HG03108 (cell line): Measurements from ENCODE around the gene BMP7.

Source experiments
- ATAC-seq: cut with Tn5 transposase; IDR thresholded peaks from one replicate; pipeline ENCODE4 v1.9.1; 2021; ENCODE audit warnings: moderate library complexity; ENCODE audit not compliant: unreplicated experiment

Gene BMP7

DNA sequence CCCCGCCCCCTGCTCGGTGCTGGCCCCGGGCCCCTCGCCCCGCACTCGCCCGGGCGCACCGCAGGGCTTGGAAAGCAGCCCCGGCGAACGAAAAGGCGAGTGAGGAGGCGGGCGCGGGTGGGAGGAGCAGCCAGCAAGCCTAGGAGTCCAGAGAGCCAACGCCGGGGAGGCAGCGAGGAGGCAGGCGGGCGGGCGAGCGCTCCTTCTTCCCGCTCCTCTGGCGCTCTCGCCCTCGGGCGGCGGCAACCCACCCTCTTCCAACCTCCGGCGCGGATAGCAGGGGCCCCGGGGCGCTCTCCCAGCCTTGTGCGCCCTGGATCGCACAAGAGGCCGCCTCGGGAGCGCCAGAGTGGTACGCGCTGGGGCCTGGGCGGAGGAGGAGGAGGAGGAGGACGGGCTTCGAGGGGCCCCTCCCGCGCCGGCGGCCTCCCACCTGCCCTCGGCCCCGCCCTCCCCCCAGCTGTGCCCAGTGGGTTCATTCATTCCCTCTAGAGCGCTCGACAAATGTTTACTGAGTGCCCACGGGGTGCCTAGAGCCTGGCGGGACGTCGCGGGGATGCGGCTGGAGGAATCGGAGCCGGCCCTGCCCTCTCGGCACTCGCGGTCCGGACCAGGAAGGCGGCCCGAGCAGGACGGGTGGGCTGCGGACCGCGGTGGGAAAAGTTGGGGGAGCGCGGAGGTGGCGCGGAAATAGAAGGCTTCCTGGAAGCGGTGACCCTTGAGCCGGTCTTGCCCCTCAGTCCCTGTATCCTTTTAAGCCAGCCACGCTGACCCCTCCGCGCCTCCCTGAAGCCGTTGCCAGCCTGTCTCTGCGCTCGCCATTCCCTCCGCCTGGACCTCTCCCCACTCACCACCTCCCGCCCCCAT lies at the start of gene BMP7:
TSS of gene BMP7 (minus strand) at position 351 of the 867 bp plus-strand sequence. CDS start 519 bp downstream, outside the sequence.
- ATAC-seq = no peak

DNA sequence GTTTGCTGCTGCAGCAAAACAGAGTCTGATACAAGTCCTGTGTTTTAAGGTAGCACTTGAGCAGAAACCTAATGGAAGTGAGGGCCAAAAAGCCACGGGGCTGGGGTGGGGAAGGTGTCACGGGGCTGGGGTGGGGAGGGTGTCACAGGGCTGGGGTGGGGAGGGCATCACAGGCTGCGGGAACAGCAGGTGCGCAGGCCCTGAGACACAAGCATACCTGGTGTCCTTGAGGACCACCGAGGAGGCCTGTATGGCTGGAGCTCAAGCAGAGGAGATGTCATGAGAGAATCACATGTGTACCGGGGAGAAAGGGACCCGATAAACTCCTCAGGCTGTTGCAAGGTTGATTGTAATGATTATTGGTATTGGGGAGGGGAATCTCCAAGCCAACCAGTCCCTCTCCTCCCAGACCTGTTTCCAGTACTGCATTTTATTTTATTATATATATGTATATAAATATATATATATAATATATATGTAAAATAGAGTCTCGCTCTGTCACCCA lies 49.6 kb upstream of the BMP7 start:
- ATAC-seq = no peak

DNA sequence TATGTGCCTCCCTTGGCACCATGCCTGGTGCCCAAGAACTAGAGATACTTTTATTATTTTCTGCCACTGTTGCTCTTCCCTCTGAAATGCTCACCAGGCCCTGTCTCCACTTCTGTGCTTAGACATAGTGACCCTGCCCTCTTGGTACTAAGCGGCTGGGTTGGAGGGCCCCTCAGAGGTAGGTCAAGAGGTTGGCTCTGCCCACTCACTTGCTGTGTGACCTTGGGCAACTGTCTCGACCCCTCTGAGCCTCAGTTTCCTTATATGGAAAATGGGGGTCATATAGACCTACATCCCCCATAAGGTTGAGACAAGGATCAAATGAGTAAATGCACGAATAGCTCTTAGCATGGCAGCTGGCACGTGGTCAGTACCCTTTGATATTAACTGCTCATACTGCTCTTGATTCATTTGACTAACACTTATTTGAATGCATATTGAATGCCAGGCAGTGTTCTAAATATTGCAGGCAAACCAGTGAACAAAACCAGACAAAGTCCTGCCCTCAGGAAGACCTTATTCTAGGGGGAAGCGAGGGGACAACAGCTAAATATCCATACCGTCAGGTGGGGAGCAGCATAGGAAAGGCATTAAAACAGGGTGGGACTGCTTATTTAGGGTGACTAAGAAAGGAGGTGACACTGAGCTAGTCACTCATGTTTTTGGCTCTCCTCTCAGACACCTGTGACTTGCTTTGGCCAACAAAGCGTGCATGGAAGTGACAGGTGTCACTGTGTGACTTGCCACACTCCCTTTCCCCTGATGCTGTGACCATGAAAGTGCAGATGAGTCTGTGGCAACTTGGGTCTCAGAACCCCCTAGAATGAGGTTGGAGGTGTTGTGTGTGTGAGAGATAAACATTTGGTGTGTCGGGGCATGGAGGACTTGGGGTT lies 48.9 kb upstream of the BMP7 start:
- no peak for ATAC-seq

DNA sequence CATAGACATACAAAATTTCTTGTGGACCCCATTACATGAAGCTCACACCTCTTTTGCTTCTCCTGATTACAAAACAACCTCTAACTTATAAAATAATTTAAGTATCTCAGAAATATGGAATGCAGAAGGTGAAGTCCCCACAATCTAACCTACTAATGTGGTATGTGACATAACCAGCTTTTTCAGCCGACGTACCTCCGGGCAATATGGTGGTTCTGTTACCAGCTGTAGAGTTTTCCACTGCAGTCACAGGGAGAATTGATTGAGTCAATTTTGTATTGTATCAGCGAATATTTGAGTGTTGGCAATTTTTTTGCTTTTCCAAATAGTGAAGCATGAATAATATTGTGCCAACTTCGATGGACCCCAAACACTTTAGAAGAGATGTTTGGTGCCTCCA lies 47.5 kb upstream of the BMP7 start:
- ATAC-seq = no peak

DNA sequence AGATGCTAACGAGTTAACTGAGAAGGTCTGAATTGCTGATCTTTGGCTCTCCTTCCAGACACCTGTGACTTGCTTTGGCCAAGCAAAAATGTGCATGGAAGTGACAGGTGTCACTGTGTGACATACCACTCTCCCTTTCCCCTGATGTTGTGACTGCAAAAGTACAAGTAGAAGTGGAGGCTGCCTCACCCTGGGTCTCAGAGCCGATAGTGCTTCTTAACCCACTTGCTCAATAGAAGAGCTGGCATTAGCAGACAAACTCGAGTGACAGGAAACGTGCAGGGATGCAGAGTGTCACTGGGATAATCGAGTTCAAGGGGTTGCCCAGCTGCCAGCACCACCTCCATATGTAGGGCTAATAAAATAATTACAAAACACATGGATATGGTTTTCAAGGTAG lies 46.8 kb upstream of the BMP7 start:
- no peak for ATAC-seq

DNA sequence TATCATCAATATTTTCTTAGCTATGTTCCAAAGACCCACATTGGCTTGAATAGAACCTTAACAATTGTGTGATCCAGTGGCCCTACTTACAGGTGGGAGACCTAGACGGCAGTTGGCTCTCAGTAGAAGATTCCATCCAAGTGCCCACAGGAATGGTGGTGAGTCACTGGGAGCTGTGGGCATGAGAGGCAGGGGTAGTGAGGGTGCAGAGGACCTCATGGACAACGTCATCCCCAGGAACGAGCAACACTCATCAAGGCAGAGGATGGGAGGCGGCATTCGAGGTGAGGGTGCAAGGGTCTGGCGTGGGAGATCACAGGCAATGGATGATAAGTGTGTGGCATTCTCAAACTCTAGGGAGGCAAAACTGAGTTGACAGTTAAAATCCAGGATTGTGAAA lies 45.7 kb upstream of the BMP7 start:
- ATAC-seq = no peak

DNA sequence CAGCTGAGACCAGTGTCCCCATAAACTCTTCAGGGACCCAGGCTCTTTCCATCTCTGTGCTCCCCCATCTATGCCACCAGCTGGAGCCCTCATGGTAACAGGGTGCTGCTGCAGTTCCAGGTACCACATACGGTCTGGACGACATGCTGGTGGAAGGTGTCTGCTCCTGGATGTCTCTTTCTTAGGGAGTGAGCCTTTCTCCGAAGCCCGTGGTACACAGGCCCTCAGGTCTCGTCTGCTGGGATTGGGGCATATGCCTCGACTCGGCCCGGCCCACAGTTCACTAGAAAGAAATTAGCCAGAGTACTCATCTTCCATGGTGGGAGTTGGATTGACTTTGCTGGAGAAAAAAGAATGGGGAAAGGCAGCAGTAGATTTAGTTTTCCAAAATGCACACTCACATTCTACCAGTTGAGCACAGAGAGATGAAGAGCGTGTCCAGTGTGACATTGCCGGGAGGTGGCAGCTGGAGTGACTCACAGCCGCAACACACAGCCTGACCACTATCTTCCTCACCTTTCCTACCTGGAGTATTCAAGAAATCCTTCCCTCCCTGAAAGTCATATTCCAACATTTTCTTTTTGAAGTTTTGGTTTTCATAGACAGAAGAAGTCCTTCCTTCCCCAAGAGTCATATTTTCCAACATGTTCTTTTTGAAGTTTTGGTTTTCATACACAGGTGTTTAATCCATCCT lies 44.5 kb upstream of the BMP7 start:
- no peak for ATAC-seq

DNA sequence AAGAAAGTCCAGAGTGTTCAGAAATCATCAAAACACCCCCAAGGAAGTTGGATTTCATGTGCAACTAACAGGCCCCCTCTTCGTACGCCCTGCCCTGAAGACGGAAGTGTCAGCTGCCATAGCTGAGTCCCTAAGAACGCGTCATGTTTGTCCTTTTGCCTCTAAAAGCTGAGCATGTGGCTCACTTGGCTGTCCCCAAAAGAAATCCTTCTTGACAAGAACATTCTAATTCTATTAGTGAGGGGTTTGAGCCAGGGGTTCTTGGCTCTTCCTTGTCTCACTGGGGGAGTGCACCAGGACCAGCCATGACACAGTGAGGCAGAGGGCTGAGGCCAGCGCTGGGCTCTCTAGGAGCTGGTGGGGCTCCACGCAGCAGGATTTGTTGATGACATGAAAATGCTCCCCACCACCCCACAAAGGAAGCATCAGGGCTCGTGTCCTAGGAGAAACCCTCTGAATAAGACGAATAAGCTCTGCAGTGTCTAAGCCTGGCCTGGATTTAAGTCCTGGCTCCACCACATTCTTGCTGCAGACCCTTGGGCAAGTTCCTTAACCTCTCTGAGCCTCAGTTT lies 43.2 kb upstream of the BMP7 start:
- no peak for ATAC-seq

DNA sequence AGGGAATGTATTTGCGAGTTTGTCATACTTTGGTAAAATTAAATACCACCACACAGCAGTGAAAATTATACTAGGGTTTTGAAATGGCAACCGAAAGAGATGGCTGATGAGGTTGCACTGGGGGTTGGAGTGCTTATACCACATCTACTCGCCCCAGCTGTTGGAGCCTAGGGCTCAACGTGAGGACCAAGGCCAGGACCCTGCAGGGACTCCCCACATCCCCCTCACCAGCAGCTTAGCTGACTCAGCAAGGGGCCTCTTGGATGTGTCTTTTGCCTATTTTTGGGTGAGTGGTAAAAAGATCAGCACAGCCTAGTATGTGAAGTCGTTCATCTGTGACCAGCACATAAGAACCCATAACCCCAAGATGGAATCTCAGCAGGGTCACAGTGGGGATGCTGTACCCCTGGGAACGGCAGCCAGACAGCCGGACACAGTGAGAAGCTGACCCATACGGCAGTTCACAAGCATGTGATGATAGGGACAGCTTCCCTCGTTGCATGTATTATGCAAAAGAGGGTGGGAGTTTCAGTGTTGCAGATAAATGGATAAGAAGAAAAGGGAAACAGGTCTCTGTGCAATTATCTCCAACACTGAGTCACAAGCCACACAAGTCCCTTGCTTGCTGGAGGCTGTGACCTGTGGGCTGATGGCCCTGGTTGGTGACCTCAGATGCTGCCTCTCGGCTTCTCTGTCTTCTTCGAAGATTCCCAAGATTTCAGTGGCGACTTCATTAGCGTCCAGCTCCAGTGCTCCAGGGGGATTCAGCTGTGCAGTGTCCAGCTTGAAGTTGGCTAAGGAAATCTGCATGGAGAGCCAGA lies 42.2 kb upstream of the BMP7 start:
- ATAC-seq = no peak

DNA sequence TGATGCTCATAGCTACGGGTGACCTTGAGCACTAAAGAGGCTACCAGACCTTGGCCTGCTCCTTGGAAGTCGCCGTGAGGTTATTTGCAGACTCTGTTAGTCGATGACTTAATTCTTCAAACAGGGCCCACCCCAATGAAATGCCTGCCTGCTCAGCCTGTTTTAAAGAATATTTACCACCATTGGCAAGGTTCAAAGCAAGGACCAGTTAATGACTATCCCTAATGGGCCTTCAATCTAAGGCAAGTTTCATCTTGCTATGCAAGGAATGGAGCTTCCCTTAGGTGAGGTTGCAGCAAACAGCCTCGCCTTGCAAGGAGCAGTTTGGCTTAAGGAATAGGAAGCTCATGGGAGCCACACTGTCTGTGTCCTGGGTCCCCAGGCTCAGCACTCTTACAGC lies 40.3 kb upstream of the BMP7 start:
- ATAC-seq = no peak

DNA sequence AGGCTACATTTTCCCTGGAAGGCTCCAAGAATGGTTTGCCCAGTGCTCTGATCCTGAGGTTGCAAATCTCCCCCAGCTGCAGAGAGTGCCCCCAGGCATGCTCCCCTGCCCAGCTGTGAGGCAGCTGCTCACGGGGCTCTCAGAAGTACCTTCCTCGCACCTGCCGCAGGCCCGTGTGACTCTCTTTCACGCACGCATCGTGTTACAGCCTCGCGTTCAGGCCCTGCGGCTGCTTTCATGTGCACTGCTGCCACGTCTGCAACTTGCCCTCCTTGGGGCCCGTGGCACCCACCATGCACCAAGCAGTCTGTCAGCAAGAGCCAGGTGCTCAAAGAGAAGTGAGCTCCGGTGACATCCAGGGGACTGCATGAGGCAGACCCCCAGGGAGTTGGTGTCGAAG lies 34.6 kb upstream of the BMP7 start:
- no peak for ATAC-seq

DNA sequence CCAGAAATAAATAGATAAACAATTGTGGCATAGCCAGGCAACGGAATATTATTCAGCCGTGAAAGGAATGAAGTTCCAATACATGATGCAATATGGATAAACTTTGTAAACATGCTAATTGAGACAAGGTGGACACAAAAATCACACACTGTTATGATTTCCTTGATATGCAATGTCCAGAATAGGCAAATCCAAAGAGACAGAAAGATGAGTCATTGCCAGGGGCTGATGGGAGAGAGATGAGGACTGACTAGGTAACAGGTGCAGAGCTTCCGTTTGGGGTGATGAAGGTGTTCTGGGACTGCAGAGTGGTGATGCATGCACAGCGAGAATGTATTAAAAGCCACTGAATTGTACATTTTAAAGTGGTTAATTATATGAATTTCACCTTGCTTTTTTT lies 32.0 kb upstream of the BMP7 start:
- no peak for ATAC-seq

DNA sequence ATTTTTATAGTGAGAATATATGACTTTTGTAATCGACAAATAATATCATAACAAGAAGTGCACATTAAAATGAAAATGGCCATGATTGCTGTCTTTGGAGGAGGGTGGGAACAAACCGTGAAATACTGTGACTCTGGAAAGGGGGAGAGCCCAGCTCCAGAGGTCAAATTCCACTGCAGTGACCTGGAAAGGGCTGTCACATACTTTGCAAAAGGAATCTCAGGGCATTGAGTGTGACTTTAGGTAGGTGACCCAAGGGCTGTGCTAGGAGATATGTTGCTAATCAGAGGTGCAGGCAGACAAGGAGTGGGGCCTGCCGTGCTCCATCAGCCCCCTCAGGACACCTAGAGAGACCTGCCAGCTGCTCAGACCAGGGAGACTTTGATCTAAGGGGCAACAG lies 28.1 kb upstream of the BMP7 start:
- ATAC-seq = no peak

DNA sequence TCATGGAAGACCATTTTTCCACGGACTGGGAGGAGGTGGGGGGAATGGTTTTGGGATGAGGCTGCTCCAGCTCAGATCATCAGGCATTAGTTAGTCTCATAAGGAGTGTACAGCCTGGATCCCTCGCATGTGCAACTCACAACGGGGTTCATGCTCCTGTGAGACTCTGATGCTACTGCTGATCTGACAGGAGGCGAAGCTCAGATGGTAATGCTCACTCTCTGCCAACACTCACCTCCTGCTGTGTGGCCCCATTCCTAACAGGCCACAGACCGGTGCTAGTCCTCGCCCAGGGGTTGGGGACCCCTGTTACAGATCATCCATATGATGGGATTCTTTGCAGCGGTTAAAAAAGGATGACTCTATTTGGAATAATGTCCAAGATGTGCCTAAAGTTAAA lies 27.6 kb upstream of the BMP7 start:
- ATAC-seq = no peak

DNA sequence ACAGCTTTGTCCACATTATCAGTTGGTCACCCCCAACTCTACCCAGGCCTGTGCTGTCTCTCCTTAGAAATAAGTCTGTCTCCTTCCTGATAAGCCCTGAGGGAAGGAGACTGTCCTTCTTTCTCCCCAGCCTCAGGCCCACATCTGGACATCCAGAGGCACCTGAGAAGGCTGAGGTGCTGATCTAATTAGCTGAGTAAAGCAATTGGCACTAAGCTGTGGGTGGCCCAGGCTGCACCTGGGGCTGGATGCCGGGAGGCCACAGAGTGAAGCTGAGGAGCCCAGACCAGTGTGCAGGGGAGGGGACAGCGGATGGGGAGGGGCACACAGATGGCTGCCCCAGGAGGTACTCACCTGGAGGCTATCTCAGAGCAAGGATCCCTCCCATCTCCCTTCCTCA lies 26.2 kb upstream of the BMP7 start:
- no peak for ATAC-seq

DNA sequence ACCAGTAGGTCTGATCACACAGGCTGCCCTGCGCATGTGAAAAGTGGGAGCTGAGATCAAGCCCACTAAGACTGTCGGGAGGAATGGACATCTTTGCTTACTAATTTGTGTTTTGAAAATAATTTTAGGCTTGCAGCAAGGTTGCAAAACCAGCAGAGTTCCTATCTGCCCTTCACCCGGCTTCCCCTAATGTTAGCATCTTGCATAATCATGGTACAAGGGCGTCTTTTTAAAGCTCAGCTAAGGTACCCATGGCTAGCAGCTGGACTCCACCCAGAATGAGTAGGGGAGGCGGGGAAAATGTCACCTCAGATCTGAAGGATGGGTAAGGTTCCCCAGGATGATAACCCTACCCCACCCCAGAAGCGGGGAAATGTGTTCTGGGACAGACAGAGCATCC lies 25.3 kb upstream of the BMP7 start:
- ATAC-seq = no peak

DNA sequence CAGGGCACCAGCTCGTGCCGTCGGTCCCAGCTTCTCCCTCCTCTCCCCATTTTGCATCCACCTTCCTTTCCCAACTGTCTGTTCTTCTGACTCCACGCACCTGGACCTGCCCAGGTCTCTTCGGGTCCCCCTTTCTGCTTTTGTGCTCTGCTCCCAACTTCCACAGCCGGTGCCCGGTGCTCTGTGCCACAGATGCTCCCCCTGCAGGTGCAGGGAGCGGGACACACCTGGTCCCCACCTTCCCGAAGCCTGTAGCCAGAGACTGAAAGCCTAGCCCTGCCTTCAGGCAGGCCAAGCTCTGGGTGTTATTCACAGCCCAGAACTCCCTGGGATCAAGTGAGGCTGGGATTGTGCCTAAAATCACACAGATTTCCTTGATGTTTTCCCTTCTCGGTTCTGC lies 24.6 kb upstream of the BMP7 start:
- no peak for ATAC-seq

DNA sequence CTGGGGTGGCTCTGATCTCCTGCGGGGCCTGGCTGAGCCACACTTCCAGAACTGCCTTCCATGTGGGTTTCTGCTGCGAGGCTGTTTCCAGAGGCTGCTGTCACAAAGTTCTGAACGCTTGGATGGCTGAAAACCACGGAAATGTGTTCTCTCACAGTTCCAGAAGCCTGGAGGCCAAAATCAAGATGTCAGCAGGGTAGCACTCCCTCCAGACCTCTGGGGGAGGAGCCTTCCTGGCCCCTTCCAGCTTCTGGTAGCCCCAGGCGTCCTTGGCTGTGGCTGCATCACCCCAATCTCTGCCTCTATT lies 23.7 kb upstream of the BMP7 start:
- ATAC-seq = no peak

DNA sequence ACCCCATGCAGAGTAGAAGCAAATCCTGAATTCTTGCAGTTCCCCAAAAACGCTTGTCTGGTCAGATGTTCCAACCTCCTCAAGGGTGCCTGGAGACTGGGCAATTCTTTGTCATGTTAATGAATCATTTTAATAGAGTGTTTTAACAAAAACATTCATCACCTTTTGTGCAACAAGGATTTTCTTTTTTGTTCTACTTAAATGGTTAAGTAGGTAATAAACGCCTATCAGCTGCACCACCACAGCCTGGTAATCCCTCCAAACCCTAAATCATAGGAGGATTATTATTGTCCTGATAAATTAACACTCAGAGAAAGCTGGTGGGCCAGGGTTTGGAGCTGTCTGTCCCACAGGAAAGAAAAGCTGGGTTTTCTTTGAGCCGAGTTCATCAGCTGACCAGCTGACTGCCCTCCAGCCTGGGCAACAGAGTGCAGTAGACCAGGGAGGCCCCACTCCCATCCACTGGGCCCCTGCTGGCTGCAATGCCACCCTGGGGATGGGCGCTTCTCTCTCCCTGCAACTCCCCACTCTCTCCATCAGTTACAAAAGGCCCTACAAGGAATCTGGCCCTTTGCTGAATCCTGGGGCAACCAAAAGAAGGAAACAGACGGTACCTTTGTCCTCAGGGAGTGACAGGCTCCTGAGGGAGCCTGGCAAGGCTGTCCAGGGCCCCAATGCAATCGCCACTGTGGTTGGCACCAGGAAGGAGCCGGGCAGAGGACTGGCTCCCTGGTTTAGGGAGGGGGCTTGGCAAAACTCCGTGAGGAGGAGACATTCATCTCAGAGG lies 23.1 kb upstream of the BMP7 start:
- no peak for ATAC-seq
